CD4-positive, alpha-beta T cell (primary cell): ENCODE data around the gene SAA1. TPM values are rescaled to one million over a fixed set of nuclear protein-coding genes. Genes with fewer than 3 reads are reported as not detected.
A peak's percentile ranks its signal among the peaks of the same experiment; 100 is the strongest.

Experiments
- ATAC-seq: fragments of 200-7000 bp; cut with Tn5 transposase; one replicate; pipeline ENCODE4 v1.10.0; 2022; ENCODE audit warnings: mild to moderate bottlenecking; ENCODE audit not compliant: poor library complexity
- CTCF ChIA-PET: fragments of 350-600 bp; sonication (Branson Sonifier 250); formaldehyde crosslinking; loops from one replicate; lab custom pipeline; 2021; ENCODE audit warnings: antibody characterized with exemption, inconsistent platforms; lab: Charles Lee
- POLR2A ChIA-PET: fragments of 350-600 bp; sonication (Branson Sonifier 250); formaldehyde crosslinking; loops from one replicate; lab custom pipeline; 2021; ENCODE audit warnings: antibody characterized with exemption, inconsistent platforms; lab: Charles Lee
- DNase-seq, 14 experiments: peaks; one replicate each; pipeline ENCODE4 v3.0.0-alpha.2; 2013 to 2020; ENCODE audit warnings: mixed read lengths in 2 of 14
- H3K27ac ChIP-seq, 2 donors: one replicate each; pipeline versions ENCODE4 v1.5.1 to v1.7.0; 2013; ENCODE audit warnings: low read length in 2 of 2, low read depth in 1 of 2, mild to moderate bottlenecking in 1 of 2
- H3K27me3 ChIP-seq, 2 experiments: 1 replicate in 1 of 2; 2 replicates in 1 of 2; pipeline versions ENCODE4 v1.6.1 to v1.7.0; 2013; ENCODE audit warnings: low read length in 2 of 2, control low read depth in 1 of 2, mild to moderate bottlenecking in 1 of 2, moderate library complexity in 1 of 2; ENCODE audit not compliant: insufficient read depth in 2 of 2, control insufficient read depth in 1 of 2
- H3K36me3 ChIP-seq: one replicate; pipeline ENCODE4 v1.6.1; 2013; ENCODE audit warnings: low read length, control low read depth; ENCODE audit not compliant: insufficient read depth
- H3K4me1 ChIP-seq: one replicate; pipeline ENCODE4 v1.6.1; 2013; ENCODE audit warnings: low read length, control low read depth; ENCODE audit not compliant: insufficient read depth
- H3K4me3 ChIP-seq: one replicate; pipeline ENCODE4 v1.5.1; 2013; ENCODE audit warnings: mild to moderate bottlenecking, low read length, moderate library complexity
- H3K9me3 ChIP-seq, 2 experiments: 1 replicate in 1 of 2; 2 replicates in 1 of 2; pipeline versions ENCODE4 v1.6.1 to v1.7.0; 2013; ENCODE audit warnings: low read length in 2 of 2, mild to moderate bottlenecking in 2 of 2, control low read depth in 1 of 2, moderate library complexity in 1 of 2; ENCODE audit not compliant: control insufficient read depth in 1 of 2, insufficient read depth in 1 of 2
- H3K27ac Mint-ChIP-seq: one replicate; pipeline ENCODE4 v1.8.0; 2020; ENCODE audit warnings: mixed read lengths
- H3K27me3 Mint-ChIP-seq: one replicate; pipeline ENCODE4 v1.8.0; 2021; ENCODE audit warnings: mixed read lengths
- H3K36me3 Mint-ChIP-seq: one replicate; pipeline ENCODE4 v1.8.0; 2021; ENCODE audit warnings: low read depth, mixed read lengths
- H3K4me1 Mint-ChIP-seq: one replicate; pipeline ENCODE4 v1.8.0; 2021; ENCODE audit warnings: low read depth, mixed read lengths
- H3K4me3 Mint-ChIP-seq: one replicate; pipeline ENCODE4 v1.8.0; 2020; ENCODE audit warnings: mild to moderate bottlenecking, mixed read lengths
- H3K9me3 Mint-ChIP-seq: one replicate; pipeline ENCODE4 v1.8.0; 2020; ENCODE audit warnings: mixed read lengths
- intact Hi-C, 2 experiments: fragments of 100-400 bp; cut with DNase I in 1 of 2; cut with micrococcal nuclease in 1 of 2; formaldehyde crosslinking; loops; one replicate each; pipeline versions ENCODE4 v1.15.1 to v1.9.0; 2023 to 2025; cut with DNase I, micrococcal nuclease
- total RNA-seq, 174 experiments: library from RNA in 2 of 174; stranded (reverse) in 2 of 174; gene quantifications; one replicate each; pipeline ENCODE4 v1.2.3 and lab custom pipeline; 2021 to 2026
- TF ChIP-seq, protein P1 (sequence below): fragments of 200-600 bp; IDR thresholded peaks from one replicate; pipeline ENCODE4 v1.8.0; 2022; ENCODE audit warnings: antibody characterized with exemption, mild to moderate bottlenecking

Gene SAA1
- total RNA-seq, 2 experiments from 2014 or later: not detected

- ChIA-PET POLR2A (no interaction called here), CTCF (no interaction called here)
- H3K9me3 Mint-ChIP-seq: no peaks in the 10 kb centered on the region
- Histone ChIP-seq H3K9me3 (no peaks in the 10 kb centered on the region), H3K36me3 (no peaks in the 10 kb centered on the region), H3K27me3 (peaks cover 4 to 10% of the 10 kb centered on the region in 2 experiments), H3K27ac (no peak within 1 kb of the TSS), H3K4me1 (no peaks in the 10 kb centered on the region), H3K4me3 (no peak within 1 kb of the TSS)
- no peak within 1 kb of the TSS for H3K4me3 Mint-ChIP-seq
- H3K36me3 Mint-ChIP-seq: no peaks in the 10 kb centered on the region
- TF ChIP-seq, protein P1, sequence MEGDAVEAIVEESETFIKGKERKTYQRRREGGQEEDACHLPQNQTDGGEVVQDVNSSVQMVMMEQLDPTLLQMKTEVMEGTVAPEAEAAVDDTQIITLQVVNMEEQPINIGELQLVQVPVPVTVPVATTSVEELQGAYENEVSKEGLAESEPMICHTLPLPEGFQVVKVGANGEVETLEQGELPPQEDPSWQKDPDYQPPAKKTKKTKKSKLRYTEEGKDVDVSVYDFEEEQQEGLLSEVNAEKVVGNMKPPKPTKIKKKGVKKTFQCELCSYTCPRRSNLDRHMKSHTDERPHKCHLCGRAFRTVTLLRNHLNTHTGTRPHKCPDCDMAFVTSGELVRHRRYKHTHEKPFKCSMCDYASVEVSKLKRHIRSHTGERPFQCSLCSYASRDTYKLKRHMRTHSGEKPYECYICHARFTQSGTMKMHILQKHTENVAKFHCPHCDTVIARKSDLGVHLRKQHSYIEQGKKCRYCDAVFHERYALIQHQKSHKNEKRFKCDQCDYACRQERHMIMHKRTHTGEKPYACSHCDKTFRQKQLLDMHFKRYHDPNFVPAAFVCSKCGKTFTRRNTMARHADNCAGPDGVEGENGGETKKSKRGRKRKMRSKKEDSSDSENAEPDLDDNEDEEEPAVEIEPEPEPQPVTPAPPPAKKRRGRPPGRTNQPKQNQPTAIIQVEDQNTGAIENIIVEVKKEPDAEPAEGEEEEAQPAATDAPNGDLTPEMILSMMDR: no peak
- H3K4me1 Mint-ChIP-seq: no peaks in the 10 kb centered on the region
- ATAC-seq: no peak
- intact Hi-C loops: loop anchor here in 1 of 2 experiments (10.0 kb wide), 1 partner anchor 528 kb away; no protein-coding TSS in a partner anchor
- no peak for DNase-seq
- H3K27ac Mint-ChIP-seq: no peak within 1 kb of the TSS
- H3K27me3 Mint-ChIP-seq: peaks cover 34% of the 10 kb centered on the region
Measured at GRCh38 chr11:18236664-18237356, 29.3 kb upstream of the SAA1 start, which contains the start of gene SAA4. Gene SAA4, minus strand, starts transcription at chr11:18236802. Its CDS starts 876 bp downstream, at chr11:18235926.

GRCh38 chr11:18239655-18240054, 26.4 kb upstream of the SAA1 start:
- TF ChIP-seq, protein P1: no peak
- DNase-seq (no peak), ATAC-seq (no peak)
- POLR2A ChIA-PET: no interaction called here
- no peak overlapping the region for H3K27ac ChIP-seq
- Mint-ChIP-seq H3K4me3 (no peak overlapping the region), H3K27ac (no peak overlapping the region), H3K27me3 (peaks cover 28% of the 10 kb centered on the region), H3K4me1 (peaks cover 4% of the 10 kb centered on the region), H3K9me3 (no peaks in the 10 kb centered on the region), H3K36me3 (no peaks in the 10 kb centered on the region)
- CTCF ChIA-PET: no interaction called here
- peaks cover 4 to 10% of the 10 kb centered on the region in 2 experiments for H3K27me3 ChIP-seq
- no peak overlapping the region for H3K4me3 ChIP-seq
- peaks cover 6% of the 10 kb centered on the region for H3K4me1 ChIP-seq
- no peaks in the 10 kb centered on the region for H3K36me3 ChIP-seq
- H3K9me3 ChIP-seq: no peaks in the 10 kb centered on the region
- intact Hi-C loops: loop anchor here in 1 of 2 experiments (10.0 kb wide), 1 partner anchor 525 kb away; no protein-coding TSS in a partner anchor

- no peak overlapping the region for H3K27ac ChIP-seq
- intact Hi-C loops: no loop called here
- TF ChIP-seq, protein P1: peak; percentile 69
- H3K36me3 ChIP-seq: no peaks in the 10 kb centered on the region
- no peaks in the 10 kb centered on the region for H3K9me3 Mint-ChIP-seq
- peaks cover 14% of the 10 kb centered on the region for H3K4me1 ChIP-seq
- DNase-seq (peak; percentile 30 to 86 (median 44)), ATAC-seq (peak; percentile 54)
- peaks cover 4 to 10% of the 10 kb centered on the region in 2 experiments for H3K27me3 ChIP-seq
- no peaks in the 10 kb centered on the region for H3K9me3 ChIP-seq
- H3K27me3 Mint-ChIP-seq: peaks cover 13% of the 10 kb centered on the region
- H3K36me3 Mint-ChIP-seq: no peaks in the 10 kb centered on the region
- H3K27ac Mint-ChIP-seq: no peak overlapping the region
- POLR2A ChIA-PET: interaction anchor here (1.0 to 1.6 kb wide), 2 partner anchors 150 to 282 kb away, joined by 3 to 4 read pairs; partner anchors contain the start of gene LDHA
- no peak overlapping the region for H3K4me3 Mint-ChIP-seq
- CTCF ChIA-PET: interaction anchor here (0.6 to 1.5 kb wide), 16 partner anchors 9 to 283 kb away, joined by 3 to 5 read pairs (median 3); partner anchors contain the start of genes HPS5 and TSG101
- H3K4me3 ChIP-seq: no peak overlapping the region
- H3K4me1 Mint-ChIP-seq: peaks cover 13% of the 10 kb centered on the region
Measured at GRCh38 chr11:18243783-18244362, 22.2 kb upstream of the SAA1 start.
